ENCODE results near the gene KCNQ1OT1. TPM values are rescaled to one million over a fixed set of nuclear protein-coding genes. Genes with fewer than 3 reads are reported as not detected.

The KCNQ1OT1 gene
- total RNA-seq, 2 donors from 2014 or later, result 1.0 to 2.1 TPM

GRCh38 chr11:2577991-2578928, 121.5 kb downstream of the KCNQ1OT1 start:
- TF ChIP-seq, protein P1, sequence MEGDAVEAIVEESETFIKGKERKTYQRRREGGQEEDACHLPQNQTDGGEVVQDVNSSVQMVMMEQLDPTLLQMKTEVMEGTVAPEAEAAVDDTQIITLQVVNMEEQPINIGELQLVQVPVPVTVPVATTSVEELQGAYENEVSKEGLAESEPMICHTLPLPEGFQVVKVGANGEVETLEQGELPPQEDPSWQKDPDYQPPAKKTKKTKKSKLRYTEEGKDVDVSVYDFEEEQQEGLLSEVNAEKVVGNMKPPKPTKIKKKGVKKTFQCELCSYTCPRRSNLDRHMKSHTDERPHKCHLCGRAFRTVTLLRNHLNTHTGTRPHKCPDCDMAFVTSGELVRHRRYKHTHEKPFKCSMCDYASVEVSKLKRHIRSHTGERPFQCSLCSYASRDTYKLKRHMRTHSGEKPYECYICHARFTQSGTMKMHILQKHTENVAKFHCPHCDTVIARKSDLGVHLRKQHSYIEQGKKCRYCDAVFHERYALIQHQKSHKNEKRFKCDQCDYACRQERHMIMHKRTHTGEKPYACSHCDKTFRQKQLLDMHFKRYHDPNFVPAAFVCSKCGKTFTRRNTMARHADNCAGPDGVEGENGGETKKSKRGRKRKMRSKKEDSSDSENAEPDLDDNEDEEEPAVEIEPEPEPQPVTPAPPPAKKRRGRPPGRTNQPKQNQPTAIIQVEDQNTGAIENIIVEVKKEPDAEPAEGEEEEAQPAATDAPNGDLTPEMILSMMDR (IDR thresholded peaks at IDR 0.05), result no peak
- TF ChIP-seq POLR2A (IDR thresholded peaks at IDR 0.05) (no peak), POLR2AphosphoS5 (IDR thresholded peaks at IDR 0.05) (no peak)
- DNase-seq (ENCODE audit: low spot score), result no peak
- WGBS, result 87% methylated on average over 20 of the region's 22 CpGs
- H3K36me3 ChIP-seq, result no peaks in the 10 kb centered on the region
- H3K27ac ChIP-seq, result no peak overlapping the region
- no peak overlapping the region for H3K4me3 ChIP-seq
- no peaks in the 10 kb centered on the region for H3K9me3 ChIP-seq
- H3K4me1 ChIP-seq (replicated peaks), result peaks cover 7% of the 10 kb centered on the region
- intact Hi-C loops (cut with DNase I), result no loop called here
- no peaks in the 10 kb centered on the region for H3K27me3 ChIP-seq (replicated peaks; ENCODE audit: insufficient read depth)

DNA sequence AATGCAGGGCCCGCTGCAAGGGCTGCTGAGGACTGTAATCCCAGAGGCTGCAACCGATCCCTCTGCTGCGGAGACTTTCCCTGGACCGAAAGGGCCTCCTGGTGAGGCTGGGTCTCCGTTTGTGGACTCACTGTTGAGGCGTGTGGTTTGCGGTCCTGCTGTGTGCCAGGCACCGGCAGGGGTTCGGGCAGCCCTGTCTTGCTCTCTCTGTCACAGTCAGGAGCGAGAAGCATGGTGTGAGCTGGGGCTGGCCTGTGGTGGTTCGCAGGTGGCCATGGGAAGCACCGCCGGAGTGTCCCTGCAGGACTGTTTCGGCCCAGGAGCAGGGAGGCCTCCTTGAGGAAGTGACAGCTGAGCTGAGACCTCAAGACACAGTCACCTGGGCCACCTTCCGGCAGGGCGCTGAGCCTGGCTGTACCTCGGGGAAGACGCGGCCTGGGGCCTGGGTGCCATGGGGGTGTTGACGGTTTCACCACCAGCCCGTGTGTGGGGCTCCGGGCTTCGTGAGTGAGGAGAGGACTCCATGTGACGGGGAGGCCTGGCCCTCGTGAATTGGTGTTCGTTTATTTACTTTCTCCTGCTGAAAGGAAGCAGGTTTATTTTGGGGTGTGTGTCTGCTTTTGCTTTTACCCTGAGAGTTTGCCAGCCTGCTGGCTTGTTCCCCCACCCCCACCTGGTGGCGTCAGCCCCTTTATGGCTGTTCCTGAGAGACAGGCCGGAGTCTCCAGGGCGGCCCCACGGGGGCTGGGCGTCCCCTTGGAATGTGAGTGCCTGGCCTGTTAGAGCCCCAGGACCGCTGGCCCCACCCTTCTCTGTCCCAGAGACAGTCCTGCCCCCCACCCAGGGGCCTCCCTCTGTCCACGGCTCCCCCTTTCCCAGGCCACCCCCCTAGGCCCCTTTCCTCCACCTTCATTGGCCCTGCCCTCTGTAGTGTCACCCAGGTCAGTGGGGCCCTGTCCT, 122.5 kb downstream of the KCNQ1OT1 start:
- Histone ChIP-seq H3K27ac (no peak overlapping the region), H3K4me3 (no peak overlapping the region), H3K9me3 (no peaks in the 10 kb centered on the region), H3K4me1 (replicated peaks) (peaks cover 7% of the 10 kb centered on the region), H3K27me3 (replicated peaks; ENCODE audit: insufficient read depth) (no peaks in the 10 kb centered on the region), H3K36me3 (no peaks in the 10 kb centered on the region)
- intact Hi-C loops (cut with DNase I), result no loop called here
- 86% methylated on average over 28 of the region's 33 CpGs for WGBS
- DNase-seq (ENCODE audit: low spot score), result no peak
- TF ChIP-seq, protein P1 (IDR thresholded peaks at IDR 0.05), result no peak
- TF ChIP-seq POLR2AphosphoS5 (IDR thresholded peaks at IDR 0.05) (no peak), POLR2A (IDR thresholded peaks at IDR 0.05) (no peak)

- Histone ChIP-seq H3K9me3 (no peaks in the 10 kb centered on the region), H3K4me1 (replicated peaks) (peaks cover 7% of the 10 kb centered on the region), H3K27me3 (replicated peaks; ENCODE audit: insufficient read depth) (no peaks in the 10 kb centered on the region), H3K27ac (no peak overlapping the region), H3K4me3 (no peak overlapping the region), H3K36me3 (no peaks in the 10 kb centered on the region)
- DNase-seq (ENCODE audit: low spot score), result no peak
- intact Hi-C loops (cut with DNase I), result no loop called here
- WGBS, result 91% methylated on average over 10 of the region's 15 CpGs
- TF ChIP-seq POLR2AphosphoS5 (IDR thresholded peaks at IDR 0.05) (no peak), POLR2A (IDR thresholded peaks at IDR 0.05) (no peak)
- TF ChIP-seq, protein P1 (IDR thresholded peaks at IDR 0.05), result no peak
Observed at GRCh38 chr11:2576549-2576948, 123.2 kb downstream of the KCNQ1OT1 start.

- peaks cover 7% of the 10 kb centered on the region for H3K4me1 ChIP-seq (replicated peaks)
- intact Hi-C loops (cut with DNase I), result no loop called here
- H3K4me3 ChIP-seq, result no peak overlapping the region
Observed at GRCh38 chr11:2576111-2576510, 123.7 kb downstream of the KCNQ1OT1 start.

More at GRCh38 chr11:2576111-2576510, 123.7 kb downstream of the KCNQ1OT1 start:
- no peaks in the 10 kb centered on the region for H3K36me3 ChIP-seq
- no peaks in the 10 kb centered on the region for H3K9me3 ChIP-seq
- TF ChIP-seq, protein P1 (IDR thresholded peaks at IDR 0.05), result no peak
- TF ChIP-seq POLR2AphosphoS5 (IDR thresholded peaks at IDR 0.05) (no peak), POLR2A (IDR thresholded peaks at IDR 0.05) (no peak)
- no peak overlapping the region for H3K27ac ChIP-seq
- no peaks in the 10 kb centered on the region for H3K27me3 ChIP-seq (replicated peaks; ENCODE audit: insufficient read depth)
- 96% methylated on average over 15 of the region's 15 CpGs for WGBS
- DNase-seq (ENCODE audit: low spot score), result no peak
